SK-N-SH (cell line): ENCODE measurements around the gene PLBD2.

Source experiments
- EZH2phosphoT487 ChIP-seq: fragments of 200-600 bp; sonication (generic); IDR thresholded peaks from 2 replicates; pipeline ENCODE4 v1.6.1; 2017; ENCODE audit warnings: low read depth, mixed run types, mild to moderate bottlenecking, antibody characterized with exemption, moderate library complexity, borderline replicate concordance
- FOXM1 ChIP-seq: IDR thresholded peaks from 2 replicates; pipeline ENCODE4 v1.4.0; 2012; ENCODE audit warnings: low read depth, mild to moderate bottlenecking
- POLR2AphosphoS5 ChIP-seq: IDR thresholded peaks from 2 replicates; pipeline ENCODE4 v1.6.1; 2012; ENCODE audit warnings: low read depth, low read length
- SIN3A ChIP-seq: IDR thresholded peaks from 2 replicates; pipeline ENCODE4 v1.6.1; 2012; ENCODE audit warnings: low read depth, mild to moderate bottlenecking, low read length, moderate library complexity, borderline replicate concordance
- TCF12 ChIP-seq: IDR thresholded peaks from 2 replicates; pipeline ENCODE4 v1.4.0; 2012
- TEAD4 ChIP-seq: IDR thresholded peaks from 2 replicates; pipeline ENCODE4 v1.4.0; 2012; ENCODE audit warnings: mild to moderate bottlenecking, borderline replicate concordance; ENCODE audit not compliant: insufficient read depth
- YY1 ChIP-seq: IDR thresholded peaks from 2 replicates; pipeline ENCODE4 v1.4.0; 2012; ENCODE audit warnings: low read depth, mild to moderate bottlenecking
- TF ChIP-seq, protein P1 (sequence below): fragments of 200-600 bp; sonication (generic); IDR thresholded peaks from 2 replicates; pipeline ENCODE4 v1.6.1; 2017; ENCODE audit warnings: antibody characterized with exemption, mild to moderate bottlenecking, moderate library complexity
- TF ChIP-seq, protein P2 (sequence below): IDR thresholded peaks from 2 replicates; pipeline ENCODE4 v1.6.1; 2012; ENCODE audit warnings: mild to moderate bottlenecking, low read depth, low read length, moderate library complexity

DNA sequence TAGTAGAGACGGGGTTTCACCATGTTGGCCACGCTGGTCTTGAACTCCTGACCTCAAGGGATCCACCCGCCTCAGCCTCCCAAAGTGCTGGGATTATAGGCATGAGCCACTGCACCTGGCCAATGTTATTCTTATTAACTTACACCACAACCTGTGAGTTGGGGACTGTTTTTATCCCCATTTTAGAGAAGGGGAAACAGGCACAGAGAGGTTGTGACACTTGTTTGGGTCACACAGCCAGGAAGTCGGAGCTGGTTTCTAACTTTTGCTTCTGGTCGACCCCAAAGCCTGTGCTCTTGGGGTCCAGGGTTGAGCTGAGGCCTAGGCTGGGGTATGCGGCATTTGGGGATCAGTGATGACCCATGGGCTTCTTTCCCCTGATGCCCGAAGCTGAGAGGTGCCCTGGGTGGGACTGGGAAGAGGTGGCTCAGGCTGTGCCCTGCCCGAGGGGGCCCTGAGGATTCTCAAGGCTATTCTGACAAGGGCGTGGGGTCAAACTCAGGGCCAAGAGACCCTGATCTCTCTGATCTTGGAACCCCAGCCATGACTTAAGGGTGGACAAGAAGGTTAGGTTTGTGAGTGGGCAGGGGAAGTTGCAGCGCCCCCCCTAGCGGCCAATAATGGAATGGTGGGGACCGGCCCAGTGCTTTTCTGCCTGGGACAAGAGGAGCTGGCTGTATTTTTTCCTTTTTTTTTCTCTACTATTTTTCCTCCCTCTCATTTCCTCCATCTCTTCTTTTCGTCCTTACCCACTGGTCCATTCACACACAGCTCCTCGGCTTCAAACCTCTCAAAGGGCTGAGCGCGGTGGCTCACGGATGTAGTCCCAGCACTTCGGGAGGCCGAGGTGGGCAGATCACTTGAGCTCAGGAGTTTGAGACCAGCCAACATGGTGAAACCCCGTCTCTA lies 66.8 kb downstream of the PLBD2 start:
- TF ChIP-seq, protein P1, sequence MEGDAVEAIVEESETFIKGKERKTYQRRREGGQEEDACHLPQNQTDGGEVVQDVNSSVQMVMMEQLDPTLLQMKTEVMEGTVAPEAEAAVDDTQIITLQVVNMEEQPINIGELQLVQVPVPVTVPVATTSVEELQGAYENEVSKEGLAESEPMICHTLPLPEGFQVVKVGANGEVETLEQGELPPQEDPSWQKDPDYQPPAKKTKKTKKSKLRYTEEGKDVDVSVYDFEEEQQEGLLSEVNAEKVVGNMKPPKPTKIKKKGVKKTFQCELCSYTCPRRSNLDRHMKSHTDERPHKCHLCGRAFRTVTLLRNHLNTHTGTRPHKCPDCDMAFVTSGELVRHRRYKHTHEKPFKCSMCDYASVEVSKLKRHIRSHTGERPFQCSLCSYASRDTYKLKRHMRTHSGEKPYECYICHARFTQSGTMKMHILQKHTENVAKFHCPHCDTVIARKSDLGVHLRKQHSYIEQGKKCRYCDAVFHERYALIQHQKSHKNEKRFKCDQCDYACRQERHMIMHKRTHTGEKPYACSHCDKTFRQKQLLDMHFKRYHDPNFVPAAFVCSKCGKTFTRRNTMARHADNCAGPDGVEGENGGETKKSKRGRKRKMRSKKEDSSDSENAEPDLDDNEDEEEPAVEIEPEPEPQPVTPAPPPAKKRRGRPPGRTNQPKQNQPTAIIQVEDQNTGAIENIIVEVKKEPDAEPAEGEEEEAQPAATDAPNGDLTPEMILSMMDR: peak; percentile 94
- no peak for TF ChIP-seq TCF12
- TF ChIP-seq EZH2phosphoT487: no peak
- TF ChIP-seq YY1: no peak
- no peak for TF ChIP-seq POLR2AphosphoS5
- no peak for TF ChIP-seq TEAD4
- no peak for TF ChIP-seq FOXM1
- TF ChIP-seq, protein P2, sequence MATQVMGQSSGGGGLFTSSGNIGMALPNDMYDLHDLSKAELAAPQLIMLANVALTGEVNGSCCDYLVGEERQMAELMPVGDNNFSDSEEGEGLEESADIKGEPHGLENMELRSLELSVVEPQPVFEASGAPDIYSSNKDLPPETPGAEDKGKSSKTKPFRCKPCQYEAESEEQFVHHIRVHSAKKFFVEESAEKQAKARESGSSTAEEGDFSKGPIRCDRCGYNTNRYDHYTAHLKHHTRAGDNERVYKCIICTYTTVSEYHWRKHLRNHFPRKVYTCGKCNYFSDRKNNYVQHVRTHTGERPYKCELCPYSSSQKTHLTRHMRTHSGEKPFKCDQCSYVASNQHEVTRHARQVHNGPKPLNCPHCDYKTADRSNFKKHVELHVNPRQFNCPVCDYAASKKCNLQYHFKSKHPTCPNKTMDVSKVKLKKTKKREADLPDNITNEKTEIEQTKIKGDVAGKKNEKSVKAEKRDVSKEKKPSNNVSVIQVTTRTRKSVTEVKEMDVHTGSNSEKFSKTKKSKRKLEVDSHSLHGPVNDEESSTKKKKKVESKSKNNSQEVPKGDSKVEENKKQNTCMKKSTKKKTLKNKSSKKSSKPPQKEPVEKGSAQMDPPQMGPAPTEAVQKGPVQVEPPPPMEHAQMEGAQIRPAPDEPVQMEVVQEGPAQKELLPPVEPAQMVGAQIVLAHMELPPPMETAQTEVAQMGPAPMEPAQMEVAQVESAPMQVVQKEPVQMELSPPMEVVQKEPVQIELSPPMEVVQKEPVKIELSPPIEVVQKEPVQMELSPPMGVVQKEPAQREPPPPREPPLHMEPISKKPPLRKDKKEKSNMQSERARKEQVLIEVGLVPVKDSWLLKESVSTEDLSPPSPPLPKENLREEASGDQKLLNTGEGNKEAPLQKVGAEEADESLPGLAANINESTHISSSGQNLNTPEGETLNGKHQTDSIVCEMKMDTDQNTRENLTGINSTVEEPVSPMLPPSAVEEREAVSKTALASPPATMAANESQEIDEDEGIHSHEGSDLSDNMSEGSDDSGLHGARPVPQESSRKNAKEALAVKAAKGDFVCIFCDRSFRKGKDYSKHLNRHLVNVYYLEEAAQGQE: 0 out of 2 replicates have a peak, but pooled peaks have one; percentile 7
- TF ChIP-seq SIN3A: no peak
